Neuronal stem cell (in vitro differentiated cells): ENCODE measurements around the gene ATM.
A peak's percentile ranks its signal among the peaks of the same experiment; 100 is the strongest.

Experiments
- DNase-seq: peaks from one replicate; pipeline ENCODE4 v3.0.0-alpha.2; 2013; ENCODE audit warnings: low spot score
- H2AFZ ChIP-seq: one replicate; pipeline ENCODE4 v1.6.1; 2013; ENCODE audit warnings: mild to moderate bottlenecking, low read length, inconsistent platforms
- H2AK5ac ChIP-seq: 2 replicates; pipeline ENCODE4 v1.6.1; 2013; ENCODE audit warnings: low read depth, mild to moderate bottlenecking, inconsistent platforms, low read length, moderate library complexity, mixed read lengths
- H2BK120ac ChIP-seq: 2 replicates; pipeline ENCODE4 v1.6.1; 2013; ENCODE audit warnings: low read depth, mild to moderate bottlenecking, inconsistent platforms, low read length, moderate library complexity, mixed read lengths
- H2BK12ac ChIP-seq: one replicate; pipeline ENCODE4 v1.6.1; 2013; ENCODE audit warnings: low read length, inconsistent platforms
- H2BK15ac ChIP-seq: 2 replicates; pipeline ENCODE4 v1.6.1; 2013; ENCODE audit warnings: mild to moderate bottlenecking, low read length, inconsistent platforms, mixed read lengths
- H2BK5ac ChIP-seq: one replicate; pipeline ENCODE4 v1.6.1; 2013; ENCODE audit warnings: inconsistent platforms, mild to moderate bottlenecking, low read length, moderate library complexity
- H3K14ac ChIP-seq: one replicate; pipeline ENCODE4 v1.6.1; 2013; ENCODE audit warnings: low read length, inconsistent platforms
- H3K18ac ChIP-seq: 2 replicates; pipeline ENCODE4 v1.6.1; 2013; ENCODE audit warnings: low read length, inconsistent platforms
- H3K23ac ChIP-seq: 2 replicates; pipeline ENCODE4 v1.6.1; 2013; ENCODE audit warnings: low read depth, mild to moderate bottlenecking, mixed read lengths, low read length, inconsistent platforms; ENCODE audit not compliant: poor library complexity
- H3K27ac ChIP-seq: replicated peaks from 3 replicates; pipeline ENCODE4 v1.5.1; 2013; ENCODE audit warnings: low read length, inconsistent platforms
- H3K27me3 ChIP-seq, 3 experiments: 2 replicates each; pipeline ENCODE4 v1.6.1; 2013; ENCODE audit warnings: low read length in 3 of 3, mild to moderate bottlenecking in 2 of 3, inconsistent platforms in 1 of 3, low read depth in 1 of 3, mixed read lengths in 1 of 3, moderate library complexity in 1 of 3; ENCODE audit not compliant: control insufficient read depth in 3 of 3, insufficient read depth in 3 of 3
- H3K36me3 ChIP-seq, 2 donors: replicated peaks in 1 of 2; 2 replicates each; pipeline ENCODE4 v1.6.1; 2013; ENCODE audit warnings: low read length in 2 of 2; ENCODE audit not compliant: control insufficient read depth in 2 of 2, insufficient read depth in 2 of 2
- H3K4ac ChIP-seq: 2 replicates; pipeline ENCODE4 v1.6.1; 2013; ENCODE audit warnings: inconsistent platforms, mild to moderate bottlenecking, low read length, moderate library complexity
- H3K4me1 ChIP-seq, 2 donors: 1 replicate in 1 of 2; 2 replicates in 1 of 2; pipeline ENCODE4 v1.6.1; 2013; ENCODE audit warnings: low read length in 2 of 2, low read depth in 1 of 2; ENCODE audit not compliant: control insufficient read depth in 2 of 2, insufficient read depth in 1 of 2
- H3K4me2 ChIP-seq: one replicate; pipeline ENCODE4 v1.6.1; 2013; ENCODE audit warnings: mild to moderate bottlenecking, low read length, inconsistent platforms; ENCODE audit not compliant: insufficient read depth, poor library complexity, severe bottlenecking
- H3K4me3 ChIP-seq, 2 donors: 2 replicates each; pipeline ENCODE4 v1.5.1; 2013; ENCODE audit warnings: low read length in 2 of 2, mild to moderate bottlenecking in 2 of 2, inconsistent platforms in 1 of 2, moderate library complexity in 1 of 2
- H3K79me1 ChIP-seq: one replicate; pipeline ENCODE4 v1.6.1; 2013; ENCODE audit warnings: low read depth, mild to moderate bottlenecking, inconsistent platforms, low read length, moderate library complexity
- H3K9ac ChIP-seq: one replicate; pipeline ENCODE4 v1.6.1; 2013; ENCODE audit warnings: mild to moderate bottlenecking, low read depth, low read length, inconsistent platforms; ENCODE audit not compliant: poor library complexity
- H3K9me3 ChIP-seq, 2 donors: replicated peaks in 1 of 2; 2 replicates each; pipeline versions ENCODE3 to v1.6.1; 2013; ENCODE audit warnings: low read length in 2 of 2, mild to moderate bottlenecking in 2 of 2, inconsistent platforms in 1 of 2, low read depth in 1 of 2, mixed read lengths in 1 of 2, moderate library complexity in 1 of 2; ENCODE audit not compliant: control insufficient read depth in 2 of 2, insufficient read depth in 1 of 2
- H4K8ac ChIP-seq: one replicate; pipeline ENCODE4 v1.6.1; 2013; ENCODE audit warnings: low read depth, mild to moderate bottlenecking, inconsistent platforms, low read length, moderate library complexity
- H4K91ac ChIP-seq: one replicate; pipeline ENCODE4 v1.6.1; 2013; ENCODE audit warnings: low read length, low read depth, mild to moderate bottlenecking, inconsistent platforms; ENCODE audit not compliant: poor library complexity
- WGBS, 2 donors: extraction: QIAGEN DNeasy Blood & Tissue Kit; methylation state at CpG; one replicate each; pipeline ENCODE4 v1.1.7; 2013; ENCODE audit warnings: missing lambda C conversion rate in 2 of 2, mixed read lengths in 1 of 2; ENCODE audit not compliant: insufficient read length in 2 of 2, insufficient replicate concordance in 1 of 2; ENCODE audit errors: extremely low coverage in 2 of 2; 5-methylcytosine and 5-hydroxymethylcytosine counted together

Gene ATM

GRCh38 chr11:108216988-108217387 is 5.9 kb upstream of the ATM start:
- no peaks in the 10 kb centered on the region for H3K27me3 ChIP-seq
- no peak overlapping the region for H4K91ac ChIP-seq

GRCh38 chr11:108218455-108218854 is 4.4 kb upstream of the ATM start:
- Histone ChIP-seq H4K8ac (no peak overlapping the region), H3K27ac (no peak overlapping the region), H3K23ac (no peak overlapping the region), H2BK120ac (no peak overlapping the region), H3K18ac (no peak overlapping the region), H4K91ac (no peak overlapping the region), H3K27me3 (no peaks in the 10 kb centered on the region), H3K4me2 (no peak overlapping the region), H3K4ac (no peak overlapping the region), H3K9me3 (no peaks in the 10 kb centered on the region), H2AK5ac (no peak overlapping the region), H2BK5ac (no peak overlapping the region), H2AFZ (no peak overlapping the region), H3K79me1 (no peaks in the 10 kb centered on the region), H2BK15ac (no peak overlapping the region), H3K14ac (no peak overlapping the region), H3K4me1 (peaks cover 2 to 9% of the 10 kb centered on the region in 2 donors), H3K36me3 (peaks cover 0 to 52% of the 10 kb centered on the region in 2 donors), H2BK12ac (no peak overlapping the region), H3K9ac (no peak overlapping the region), H3K4me3 (no peak overlapping the region)
- no CpG with 5 or more reads among the region's 2 CpGs for WGBS, 2 donors
- no peak for DNase-seq

More at GRCh38 chr11:108216988-108217387, 5.9 kb upstream of the ATM start:
- H3K79me1 ChIP-seq, result no peaks in the 10 kb centered on the region
- no peak overlapping the region for H3K4me3 ChIP-seq
- no peak for DNase-seq
- no peak overlapping the region for H2BK15ac ChIP-seq
- no peak overlapping the region for H3K9ac ChIP-seq
- peaks cover 0 to 1% of the 10 kb centered on the region in 2 donors for H3K9me3 ChIP-seq
- no peak overlapping the region for H3K4me2 ChIP-seq
- no peak overlapping the region for H2AFZ ChIP-seq
- no peak overlapping the region for H3K23ac ChIP-seq
- no peak overlapping the region for H3K27ac ChIP-seq
- no peak overlapping the region for H2AK5ac ChIP-seq
- no peak overlapping the region for H4K8ac ChIP-seq
- H3K18ac ChIP-seq, result no peak overlapping the region
- H2BK120ac ChIP-seq, result no peak overlapping the region
- peaks cover 0 to 65% of the 10 kb centered on the region in 2 donors for H3K36me3 ChIP-seq
- WGBS, 2 donors, result no CpG with 5 or more reads among the region's 4 CpGs
- H2BK12ac ChIP-seq, result no peak overlapping the region
- peaks cover 2 to 9% of the 10 kb centered on the region in 2 donors for H3K4me1 ChIP-seq
- no peak overlapping the region for H3K14ac ChIP-seq
- no peak overlapping the region for H2BK5ac ChIP-seq
- no peak overlapping the region for H3K4ac ChIP-seq

GRCh38 chr11:108218912-108219783 is 3.7 kb upstream of the ATM start:
- WGBS, 2 donors, result no CpG with 5 or more reads among the region's 7 CpGs
- Histone ChIP-seq H4K8ac (no peak overlapping the region), H3K9me3 (no peaks in the 10 kb centered on the region), H2BK12ac (no peak overlapping the region), H2BK15ac (no peak overlapping the region), H3K27ac (no peak overlapping the region), H2AFZ (no peak overlapping the region), H3K4me1 (peaks cover 4 to 13% of the 10 kb centered on the region in 2 donors), H3K4me3 (no peak overlapping the region), H2BK120ac (no peak overlapping the region), H3K36me3 (peaks cover 0 to 45% of the 10 kb centered on the region in 2 donors), H3K18ac (no peak overlapping the region), H2BK5ac (no peak overlapping the region), H3K23ac (no peak overlapping the region), H3K27me3 (no peaks in the 10 kb centered on the region), H3K79me1 (no peaks in the 10 kb centered on the region), H3K4ac (no peak overlapping the region), H3K14ac (no peak overlapping the region), H2AK5ac (no peak overlapping the region), H4K91ac (no peak overlapping the region), H3K9ac (no peak overlapping the region), H3K4me2 (no peak overlapping the region)
- DNase-seq, result no peak

GRCh38 chr11:108220721-108221336 is 2.0 kb upstream of the ATM start:
- no CpG with 5 or more reads among the region's 5 CpGs for WGBS, 2 donors
- H3K27ac ChIP-seq, result no peak overlapping the region

More at GRCh38 chr11:108220721-108221336, 2.0 kb upstream of the ATM start:
- no peaks in the 10 kb centered on the region for H3K79me1 ChIP-seq
- no peaks in the 10 kb centered on the region for H3K27me3 ChIP-seq
- H3K14ac ChIP-seq, result no peak overlapping the region
- no peak overlapping the region for H4K8ac ChIP-seq
- peak overlapping the region; percentile 22 for H3K4me2 ChIP-seq
- no peak overlapping the region for H4K91ac ChIP-seq
- no peak overlapping the region for H2BK120ac ChIP-seq
- no peaks in the 10 kb centered on the region for H3K9me3 ChIP-seq
- no peak overlapping the region for H3K23ac ChIP-seq
- H3K36me3 ChIP-seq, result peaks cover 0 to 41% of the 10 kb centered on the region in 2 donors
- peaks cover 7 to 22% of the 10 kb centered on the region in 2 donors for H3K4me1 ChIP-seq
- no peak overlapping the region for H3K4ac ChIP-seq
- H3K18ac ChIP-seq, result no peak overlapping the region
- no peak overlapping the region for H2BK15ac ChIP-seq
- H2BK5ac ChIP-seq, result no peak overlapping the region
- H2BK12ac ChIP-seq, result no peak overlapping the region
- H2AFZ ChIP-seq, result no peak overlapping the region
- H3K9ac ChIP-seq, result no peak overlapping the region
- peak overlapping the region in 1 of 2 donors; percentile 66 for H3K4me3 ChIP-seq
- no peak overlapping the region for H2AK5ac ChIP-seq
- DNase-seq, result no peak
